HG02588 (cell line): ENCODE results near the gene KHNYN.

Experiments used
- ATAC-seq: cut with Tn5 transposase; IDR thresholded peaks from one replicate; pipeline ENCODE4 v1.9.1; 2021; ENCODE audit warnings: mild to moderate bottlenecking, moderate library complexity; ENCODE audit not compliant: unreplicated experiment

KHNYN gene

GRCh38 chr14:24422261-24422660 is 7.5 kb upstream of the KHNYN start:
- ATAC-seq, result no peak

DNA sequence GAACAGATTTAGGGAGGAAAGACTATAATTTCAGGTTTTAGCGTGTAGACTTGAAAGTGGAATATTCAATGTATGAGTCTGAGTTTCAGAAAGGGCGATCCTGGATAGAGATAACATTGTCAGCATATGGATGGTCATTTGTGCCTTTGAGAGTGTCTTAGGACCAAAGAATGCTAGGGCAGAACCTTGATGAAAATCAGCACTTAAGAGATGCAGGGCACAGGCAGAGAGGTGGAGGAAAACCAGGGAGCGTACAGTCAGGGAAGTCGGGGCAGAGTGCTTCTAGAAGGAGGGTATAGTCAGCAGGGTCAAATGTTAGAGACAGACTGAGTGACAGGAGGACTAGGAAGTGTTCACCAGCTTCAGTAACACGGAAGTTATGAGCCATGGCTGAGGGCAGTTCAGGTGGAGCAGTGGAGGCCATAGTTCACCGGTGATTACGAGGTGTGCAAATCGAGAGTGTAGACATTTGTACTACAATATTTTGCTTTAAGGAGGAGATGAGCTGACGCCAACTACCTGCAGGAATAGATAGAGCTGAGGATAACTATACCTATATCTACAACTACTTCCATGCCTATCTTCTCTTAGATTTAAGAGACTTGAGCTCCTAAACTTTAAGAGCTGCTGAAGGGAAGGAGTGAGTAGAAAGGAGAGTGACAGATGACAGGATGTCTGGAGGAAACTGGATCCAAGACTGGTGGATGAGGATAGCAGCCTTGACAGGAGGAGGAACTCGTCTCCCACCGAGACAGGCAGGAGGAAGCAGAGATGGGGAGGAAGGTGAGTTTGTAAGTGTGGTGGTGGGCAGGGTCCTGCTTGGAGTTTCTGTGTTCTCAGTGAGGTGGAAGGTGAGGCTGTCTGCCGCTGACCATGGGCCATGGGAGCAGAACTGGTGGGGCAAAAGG is 6.8 kb upstream of the KHNYN start:
- ATAC-seq, result no peak

- ATAC-seq, result no peak
Observed at GRCh38 chr14:24425704-24426103, 4.0 kb upstream of the KHNYN start.

- ATAC-seq, result no peak
Observed at GRCh38 chr14:24426150-24426911, 3.4 kb upstream of the KHNYN start.

- no peak for ATAC-seq
Observed at GRCh38 chr14:24426912-24427536, 2.7 kb upstream of the KHNYN start.

GRCh38 chr14:24427537-24428508 is 1.9 kb upstream of the KHNYN start:
- ATAC-seq, result no peak

GRCh38 chr14:24428628-24429394 is 943 bp upstream of the KHNYN start:
- ATAC-seq, result no peak

DNA sequence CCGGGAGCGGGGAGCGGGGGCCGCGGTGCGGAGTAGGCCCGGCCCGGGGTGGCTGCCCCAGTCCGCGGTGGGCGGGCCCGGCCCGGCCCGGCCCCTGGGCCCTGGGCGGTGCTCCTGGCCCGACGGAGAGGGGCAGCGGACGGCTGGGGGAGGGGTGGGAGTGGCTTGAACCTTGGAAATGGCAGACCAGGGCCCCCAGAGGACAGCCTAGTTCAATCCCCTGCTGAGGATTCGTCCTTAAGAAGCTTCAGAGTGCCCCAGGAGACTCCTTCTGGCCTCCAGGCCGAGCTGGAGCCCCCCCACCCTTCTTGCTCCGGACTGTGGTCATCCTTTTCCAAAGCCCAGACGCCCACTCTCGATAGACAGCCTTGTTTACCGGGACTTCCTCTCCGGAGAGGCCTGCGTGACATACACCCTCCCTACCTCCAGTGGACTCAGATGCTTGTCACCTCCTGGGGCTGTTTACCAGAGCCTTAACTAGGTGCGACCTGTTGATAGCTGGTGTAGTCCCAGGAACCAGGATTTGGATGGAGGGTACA is 458 bp downstream of the KHNYN start:
- ATAC-seq, result peak; percentile 57

- peak; percentile 29 for ATAC-seq
Observed at GRCh38 chr14:24430682-24431568, 1.2 kb downstream of the KHNYN start.

DNA sequence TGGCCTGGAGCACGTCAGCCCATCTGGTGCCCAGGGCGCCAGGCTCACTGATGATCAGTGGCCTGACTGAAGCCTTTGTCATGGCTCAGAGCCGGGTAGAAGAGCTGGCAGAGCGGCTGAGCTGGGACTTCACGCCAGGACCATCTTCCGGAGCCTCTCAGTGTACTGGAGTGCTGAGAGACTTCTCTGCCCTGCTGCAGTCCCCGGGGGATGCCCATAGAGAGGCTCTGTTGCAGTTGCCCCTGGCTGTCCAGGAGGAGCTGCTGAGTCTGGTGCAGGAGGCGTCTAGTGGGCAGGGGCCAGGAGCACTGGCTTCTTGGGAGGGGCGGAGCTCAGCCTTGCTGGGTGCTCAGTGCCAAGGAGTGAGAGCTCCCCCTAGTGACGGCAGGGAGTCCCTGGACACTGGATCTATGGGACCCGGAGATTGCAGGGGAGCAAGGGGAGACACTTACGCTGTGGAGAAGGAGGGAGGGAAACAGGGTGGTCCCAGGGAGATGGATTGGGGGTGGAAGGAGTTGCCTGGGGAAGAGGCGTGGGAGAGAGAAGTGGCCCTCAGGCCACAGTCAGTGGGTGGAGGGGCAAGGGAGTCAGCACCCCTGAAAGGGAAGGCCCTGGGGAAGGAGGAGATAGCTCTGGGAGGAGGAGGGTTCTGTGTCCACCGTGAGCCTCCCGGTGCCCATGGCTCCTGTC is 2.0 kb downstream of the KHNYN start:
- ATAC-seq, result peak; percentile 54

- ATAC-seq, result no peak
Observed at GRCh38 chr14:24432259-24433131, 2.7 kb downstream of the KHNYN start.

DNA sequence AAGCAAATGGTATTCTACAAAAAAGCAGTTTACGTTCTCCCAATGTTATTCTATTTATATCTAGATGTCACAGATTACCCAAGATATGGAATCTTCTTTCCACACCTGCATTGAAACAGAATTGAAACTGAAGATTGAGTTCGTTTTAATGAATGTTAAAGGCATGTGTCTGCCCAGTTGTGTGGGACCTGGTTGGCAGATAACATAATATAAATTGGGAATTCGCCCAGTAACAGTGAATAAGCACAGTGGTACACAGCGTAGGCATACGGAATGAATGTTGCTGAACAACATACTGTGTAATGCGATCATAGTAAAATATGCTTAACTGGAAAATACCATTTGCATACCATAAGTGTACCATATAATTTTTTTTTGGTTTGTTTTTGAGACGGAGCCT is 4.3 kb downstream of the KHNYN start:
- ATAC-seq, result no peak

GRCh38 chr14:24434676-24435075 is 4.9 kb downstream of the KHNYN start:
- no peak for ATAC-seq

DNA sequence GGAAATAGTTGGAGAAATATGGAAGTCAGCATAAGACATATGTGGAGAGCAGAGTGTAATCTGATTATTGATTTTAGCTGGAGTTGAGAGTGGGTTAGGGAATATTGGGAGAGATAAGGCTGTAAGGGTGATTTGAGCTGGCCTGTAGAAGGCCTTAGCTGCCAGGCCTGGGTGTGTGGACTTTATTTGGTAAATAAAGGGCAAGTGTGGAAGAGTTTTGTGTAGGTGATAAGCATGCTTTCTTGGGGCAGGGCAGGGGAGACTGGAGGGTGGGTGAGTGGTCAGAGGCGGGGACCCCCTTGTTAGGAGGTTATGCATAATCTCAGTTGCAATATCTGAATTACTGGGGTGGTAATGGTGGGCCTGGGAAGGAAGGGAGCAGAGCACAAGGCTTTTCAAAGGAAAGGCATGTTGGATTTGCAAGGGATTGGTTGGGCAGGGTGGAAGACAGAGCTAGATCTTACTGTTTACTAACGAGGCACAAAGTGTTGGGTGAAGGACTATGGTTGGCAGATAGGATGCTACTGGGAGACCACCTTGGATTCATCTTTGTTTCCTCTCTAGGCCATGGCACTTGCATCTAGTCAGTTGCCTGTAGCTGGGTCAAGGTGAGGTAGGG is 5.5 kb downstream of the KHNYN start:
- no peak for ATAC-seq

DNA sequence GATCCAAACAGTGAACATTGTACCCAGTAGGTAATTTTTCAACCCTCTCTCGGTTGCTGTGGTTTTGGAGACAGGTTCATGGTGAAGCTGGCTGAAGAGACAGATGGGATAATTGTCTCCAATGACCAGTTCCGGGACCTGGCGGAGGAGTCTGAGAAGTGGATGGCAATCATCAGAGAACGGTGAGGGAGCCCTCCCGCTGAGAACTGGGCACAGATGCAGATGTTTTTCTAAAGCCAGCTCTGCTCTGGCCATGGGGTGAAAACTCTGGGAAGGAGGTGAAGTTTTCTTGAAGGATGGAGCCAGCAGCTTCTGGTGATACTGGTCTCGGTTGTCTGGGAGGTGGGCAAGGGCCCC is 6.2 kb downstream of the KHNYN start:
- ATAC-seq, result no peak

GRCh38 chr14:24436355-24437019 is 6.7 kb downstream of the KHNYN start:
- ATAC-seq, result no peak
